Body of pancreas (tissue), 4 donors: ENCODE results near the gene AQP12B.

Experiments used
- POLR2A ChIP-seq, 3 donors: fragments of 450-650 bp; IDR thresholded peaks; one replicate each; pipeline ENCODE4 v1.6.1; 2016; ENCODE audit warnings: antibody characterized with exemption in 3 of 3, mild to moderate bottlenecking in 2 of 3
- TF ChIP-seq, protein P1 (sequence below), 7 experiments: fragments of 450-650 bp in 4 of 7; fragments of 200-600 bp in 3 of 7; sonication (generic) in 3 of 7; IDR thresholded peaks; one replicate each; pipeline ENCODE4 v1.5.1; 2016 to 2019; ENCODE audit warnings: antibody characterized with exemption in 7 of 7

DNA sequence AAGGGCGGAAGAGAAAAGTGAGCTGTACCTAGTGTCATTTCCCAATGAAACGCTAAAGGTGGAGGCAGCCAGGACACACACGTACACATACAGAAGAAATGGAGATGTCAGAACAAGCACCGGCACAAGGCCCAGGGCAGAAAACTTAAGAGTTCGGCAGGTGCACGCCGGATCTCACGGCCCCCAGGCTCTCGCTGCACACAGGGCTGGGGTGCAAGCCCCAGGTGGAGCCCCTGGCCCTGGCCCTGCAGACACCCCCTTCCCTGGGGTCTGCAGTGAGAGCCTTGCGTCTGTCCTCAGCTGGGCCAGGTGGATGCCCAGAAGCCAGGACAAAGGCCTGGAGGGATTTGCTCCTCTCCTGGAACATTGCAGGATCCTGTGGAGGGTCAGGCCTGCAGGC lies 45.7 kb upstream of the AQP12B start:
- TF ChIP-seq, protein P1, sequence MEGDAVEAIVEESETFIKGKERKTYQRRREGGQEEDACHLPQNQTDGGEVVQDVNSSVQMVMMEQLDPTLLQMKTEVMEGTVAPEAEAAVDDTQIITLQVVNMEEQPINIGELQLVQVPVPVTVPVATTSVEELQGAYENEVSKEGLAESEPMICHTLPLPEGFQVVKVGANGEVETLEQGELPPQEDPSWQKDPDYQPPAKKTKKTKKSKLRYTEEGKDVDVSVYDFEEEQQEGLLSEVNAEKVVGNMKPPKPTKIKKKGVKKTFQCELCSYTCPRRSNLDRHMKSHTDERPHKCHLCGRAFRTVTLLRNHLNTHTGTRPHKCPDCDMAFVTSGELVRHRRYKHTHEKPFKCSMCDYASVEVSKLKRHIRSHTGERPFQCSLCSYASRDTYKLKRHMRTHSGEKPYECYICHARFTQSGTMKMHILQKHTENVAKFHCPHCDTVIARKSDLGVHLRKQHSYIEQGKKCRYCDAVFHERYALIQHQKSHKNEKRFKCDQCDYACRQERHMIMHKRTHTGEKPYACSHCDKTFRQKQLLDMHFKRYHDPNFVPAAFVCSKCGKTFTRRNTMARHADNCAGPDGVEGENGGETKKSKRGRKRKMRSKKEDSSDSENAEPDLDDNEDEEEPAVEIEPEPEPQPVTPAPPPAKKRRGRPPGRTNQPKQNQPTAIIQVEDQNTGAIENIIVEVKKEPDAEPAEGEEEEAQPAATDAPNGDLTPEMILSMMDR (IDR thresholded peaks at IDR 0.05) = no peak
- no peak for TF ChIP-seq POLR2A (IDR thresholded peaks at IDR 0.05)
